ENCODE data around the gene APLF. TPM values are rescaled to one million over a fixed set of nuclear protein-coding genes. Genes with fewer than 3 reads are reported as not detected.

The APLF gene
- polyA plus RNA-seq, 1 of the 3 experiments (the other 2 are of a cell fraction): 1.1 TPM

DNA sequence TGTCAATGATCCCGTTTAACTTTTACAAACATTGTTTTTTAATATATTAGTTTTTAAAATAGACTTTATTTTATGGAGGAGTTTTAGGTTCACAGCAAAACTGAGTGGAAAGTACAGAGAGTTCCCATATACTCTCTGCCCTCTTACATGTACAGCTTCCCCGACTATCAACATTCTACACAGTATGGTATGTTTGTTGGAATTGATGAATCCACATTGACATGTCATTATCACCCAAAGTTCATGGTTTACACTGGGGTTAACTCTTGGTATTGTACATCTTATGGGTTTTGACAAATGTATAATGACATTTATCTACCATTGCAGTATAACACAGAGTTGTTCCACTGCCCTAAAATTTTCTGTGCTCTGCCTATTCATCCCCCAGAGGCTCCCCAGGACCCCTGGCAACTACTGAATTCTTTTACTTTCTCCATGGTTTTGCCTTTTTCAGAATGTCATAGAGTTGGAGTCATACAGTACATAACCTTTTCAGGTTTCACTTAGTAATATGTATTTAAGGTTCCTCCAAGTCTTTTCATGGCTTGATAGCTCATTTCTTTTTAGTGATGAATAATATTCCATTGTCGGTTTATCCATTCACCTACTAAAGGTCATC lies 5.5 kb downstream of the APLF start:
- 90% methylated on average over 3 of the region's 3 CpGs for WGBS (ENCODE audit: low lambda C conversion rate)
- POLR2A ChIA-PET: no interaction called here

DNA sequence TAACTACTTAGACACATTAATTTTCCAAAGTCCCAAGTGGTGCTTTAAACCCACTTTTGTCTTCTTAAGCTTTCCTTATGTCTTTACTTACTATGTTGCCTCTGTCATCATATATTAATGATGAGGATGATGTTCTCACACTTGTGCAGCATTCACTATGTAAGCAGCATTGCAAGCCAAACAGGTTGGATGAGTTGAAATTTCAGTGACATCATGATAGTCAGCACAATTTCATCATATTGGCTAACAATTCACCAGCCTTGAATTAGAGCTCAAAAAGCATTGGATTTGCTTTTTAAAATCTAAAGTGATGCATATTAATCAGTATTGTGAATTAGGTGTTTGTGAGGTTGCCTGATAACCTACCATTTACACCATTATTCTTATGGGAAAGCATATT lies 7.7 kb downstream of the APLF start:
- H3K79me2 ChIP-seq (ENCODE audit: insufficient read depth): peaks cover 9% of the 10 kb centered on the region; the same call in 1 of the 2 replicates
- TF ChIP-seq EP300 (IDR thresholded peaks at IDR 0.05; ENCODE audit: borderline replicate concordance in 1 of 2, low read depth in 1 of 2, low read length in 1 of 2) (no peak), FOXJ3 (CRISPR knock-in tag; IDR thresholded peaks at IDR 0.05) (no peak), GABPA (IDR thresholded peaks at IDR 0.05; ENCODE audit: low read depth) (no peak), TAF1 (IDR thresholded peaks at IDR 0.05; ENCODE audit: borderline replicate concordance, low read depth, low read length) (no peak)
- no peak for DNase-seq
- no peaks in the 10 kb centered on the region for H3K4me1 ChIP-seq (ENCODE audit: control insufficient read depth in 1 of 2, insufficient read depth in 2 of 2, low read depth in 1 of 2, low read length in 1 of 2)
- H3K4me3 ChIP-seq (ENCODE audit: low read depth in 2 of 2, low read length in 1 of 2): no peak overlapping the region
- H3K36me3 ChIP-seq (replicated peaks in 1 of 2; ENCODE audit: control insufficient read depth in 1 of 2, insufficient read depth in 2 of 2, low read length in 1 of 2): no peaks in the 10 kb centered on the region
- H4K20me1 ChIP-seq (ENCODE audit: insufficient read depth): no peaks in the 10 kb centered on the region
- CTCF ChIA-PET: interaction anchor here (0.8 to 2.4 kb wide), 6 partner anchors 12 to 450 kb away, joined by 3 to 9 read pairs (median 4); no protein-coding TSS in a partner anchor
- POLR2A ChIA-PET: no interaction called here
- H3K9me2 ChIP-seq: no peaks in the 10 kb centered on the region
- no peak overlapping the region for H3K27ac ChIP-seq (ENCODE audit: low read depth in 2 of 2, low read length in 1 of 2)
- H3F3A ChIP-seq (replicated peaks; ENCODE audit: insufficient read depth): no peaks in the 10 kb centered on the region
- H3K9me3 ChIP-seq: no peaks in the 10 kb centered on the region
- H3K4me2 ChIP-seq: no peak overlapping the region
- no peak overlapping the region for H3K9ac ChIP-seq
- H2AFZ ChIP-seq (ENCODE audit: low read depth): no peak overlapping the region
- H3K27me3 ChIP-seq (ENCODE audit: insufficient read depth): no peaks in the 10 kb centered on the region

More for the DNA sequence above, 5.5 kb downstream of the APLF start:
- Histone ChIP-seq H3K4me3 (ENCODE audit: low read depth in 2 of 2, low read length in 1 of 2) (no peak overlapping the region), H3K36me3 (replicated peaks in 1 of 2; ENCODE audit: control insufficient read depth in 1 of 2, insufficient read depth in 2 of 2, low read length in 1 of 2) (no peaks in the 10 kb centered on the region), H3K4me1 (ENCODE audit: control insufficient read depth in 1 of 2, insufficient read depth in 2 of 2, low read depth in 1 of 2, low read length in 1 of 2) (peaks cover 0 to 7% of the 10 kb centered on the region in 2 experiments; a peak in 2 of 4 replicates), H3F3A (replicated peaks; ENCODE audit: insufficient read depth) (no peaks in the 10 kb centered on the region), H4K20me1 (ENCODE audit: insufficient read depth) (no peaks in the 10 kb centered on the region), H3K27me3 (ENCODE audit: insufficient read depth) (no peaks in the 10 kb centered on the region), H3K4me2 (no peak overlapping the region), H3K27ac (ENCODE audit: low read depth in 2 of 2, low read length in 1 of 2) (no peak overlapping the region), H3K9me2 (no peaks in the 10 kb centered on the region), H3K9me3 (no peaks in the 10 kb centered on the region), H2AFZ (ENCODE audit: low read depth) (no peak overlapping the region), H3K9ac (no peak overlapping the region), H3K79me2 (ENCODE audit: insufficient read depth) (peaks cover 16% of the 10 kb centered on the region; the same call in 1 of the 2 replicates)
- TF ChIP-seq, protein P1, sequence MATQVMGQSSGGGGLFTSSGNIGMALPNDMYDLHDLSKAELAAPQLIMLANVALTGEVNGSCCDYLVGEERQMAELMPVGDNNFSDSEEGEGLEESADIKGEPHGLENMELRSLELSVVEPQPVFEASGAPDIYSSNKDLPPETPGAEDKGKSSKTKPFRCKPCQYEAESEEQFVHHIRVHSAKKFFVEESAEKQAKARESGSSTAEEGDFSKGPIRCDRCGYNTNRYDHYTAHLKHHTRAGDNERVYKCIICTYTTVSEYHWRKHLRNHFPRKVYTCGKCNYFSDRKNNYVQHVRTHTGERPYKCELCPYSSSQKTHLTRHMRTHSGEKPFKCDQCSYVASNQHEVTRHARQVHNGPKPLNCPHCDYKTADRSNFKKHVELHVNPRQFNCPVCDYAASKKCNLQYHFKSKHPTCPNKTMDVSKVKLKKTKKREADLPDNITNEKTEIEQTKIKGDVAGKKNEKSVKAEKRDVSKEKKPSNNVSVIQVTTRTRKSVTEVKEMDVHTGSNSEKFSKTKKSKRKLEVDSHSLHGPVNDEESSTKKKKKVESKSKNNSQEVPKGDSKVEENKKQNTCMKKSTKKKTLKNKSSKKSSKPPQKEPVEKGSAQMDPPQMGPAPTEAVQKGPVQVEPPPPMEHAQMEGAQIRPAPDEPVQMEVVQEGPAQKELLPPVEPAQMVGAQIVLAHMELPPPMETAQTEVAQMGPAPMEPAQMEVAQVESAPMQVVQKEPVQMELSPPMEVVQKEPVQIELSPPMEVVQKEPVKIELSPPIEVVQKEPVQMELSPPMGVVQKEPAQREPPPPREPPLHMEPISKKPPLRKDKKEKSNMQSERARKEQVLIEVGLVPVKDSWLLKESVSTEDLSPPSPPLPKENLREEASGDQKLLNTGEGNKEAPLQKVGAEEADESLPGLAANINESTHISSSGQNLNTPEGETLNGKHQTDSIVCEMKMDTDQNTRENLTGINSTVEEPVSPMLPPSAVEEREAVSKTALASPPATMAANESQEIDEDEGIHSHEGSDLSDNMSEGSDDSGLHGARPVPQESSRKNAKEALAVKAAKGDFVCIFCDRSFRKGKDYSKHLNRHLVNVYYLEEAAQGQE (IDR thresholded peaks at IDR 0.05; ENCODE audit: low read depth, low read length): no peak
- CTCF ChIA-PET: interaction anchor here (0.6 to 2.1 kb wide), 4 partner anchors 9 to 453 kb away, joined by 3 to 11 read pairs (median 4); no protein-coding TSS in a partner anchor
- no peak for DNase-seq

DNA sequence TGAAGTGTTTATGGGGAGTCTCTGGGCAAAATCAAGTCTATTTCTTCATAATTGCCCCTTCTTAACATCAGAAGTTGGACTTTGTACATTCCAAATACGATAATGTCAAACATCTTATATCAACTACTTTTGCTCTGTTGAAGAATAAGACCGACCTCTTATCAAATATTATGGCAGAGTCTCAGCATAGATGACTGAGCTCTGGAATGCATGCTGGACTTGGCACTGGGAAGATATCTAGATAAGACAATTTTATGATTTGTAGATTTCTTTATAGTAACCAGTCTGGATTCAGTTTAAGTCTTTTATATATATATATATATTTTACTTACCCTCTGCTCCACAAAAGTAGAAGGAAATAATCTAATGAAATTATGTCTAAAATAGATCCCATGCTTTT lies 8.2 kb downstream of the APLF start:
- H3K4me2 ChIP-seq: no peak overlapping the region
- no peaks in the 10 kb centered on the region for H3K4me1 ChIP-seq (ENCODE audit: control insufficient read depth in 1 of 2, insufficient read depth in 2 of 2, low read depth in 1 of 2, low read length in 1 of 2)
- H3K27me3 ChIP-seq (ENCODE audit: insufficient read depth): no peaks in the 10 kb centered on the region
- no peak overlapping the region for H3K4me3 ChIP-seq (ENCODE audit: low read depth in 2 of 2, low read length in 1 of 2)
- H3K9ac ChIP-seq: no peak overlapping the region
- CTCF ChIA-PET: interaction anchor here (1.2 to 2.4 kb wide), 3 partner anchors 13 to 276 kb away, joined by 3 to 9 read pairs (median 5); no protein-coding TSS in a partner anchor
- WGBS (ENCODE audit: low lambda C conversion rate): 61% methylated on average over 2 of the region's 2 CpGs
- H3F3A ChIP-seq (replicated peaks; ENCODE audit: insufficient read depth): no peaks in the 10 kb centered on the region
- H4K20me1 ChIP-seq (ENCODE audit: insufficient read depth): no peaks in the 10 kb centered on the region
- H3K9me2 ChIP-seq: no peaks in the 10 kb centered on the region
- TF ChIP-seq SMC3 (IDR thresholded peaks at IDR 0.05; ENCODE audit: low read depth, low read length): no peak
- no peak for TF ChIP-seq EP300 (IDR thresholded peaks at IDR 0.05; ENCODE audit: borderline replicate concordance in 1 of 2, low read depth in 1 of 2, low read length in 1 of 2)
- no peak for TF ChIP-seq POLR2AphosphoS5 (IDR thresholded peaks at IDR 0.05; ENCODE audit: low read depth, low read length)
- TF ChIP-seq GATA2 (CRISPR knock-in tag; IDR thresholded peaks at IDR 0.05): no peak
- no peak for TF ChIP-seq SIN3A (IDR thresholded peaks at IDR 0.05; ENCODE audit: borderline replicate concordance, low read depth, low read length)
- no peak for TF ChIP-seq RFX5 (IDR thresholded peaks at IDR 0.05; ENCODE audit: low read length)
- TF ChIP-seq RCOR1 (IDR thresholded peaks at IDR 0.05; ENCODE audit: low read length): no peak
- TF ChIP-seq, protein P2, sequence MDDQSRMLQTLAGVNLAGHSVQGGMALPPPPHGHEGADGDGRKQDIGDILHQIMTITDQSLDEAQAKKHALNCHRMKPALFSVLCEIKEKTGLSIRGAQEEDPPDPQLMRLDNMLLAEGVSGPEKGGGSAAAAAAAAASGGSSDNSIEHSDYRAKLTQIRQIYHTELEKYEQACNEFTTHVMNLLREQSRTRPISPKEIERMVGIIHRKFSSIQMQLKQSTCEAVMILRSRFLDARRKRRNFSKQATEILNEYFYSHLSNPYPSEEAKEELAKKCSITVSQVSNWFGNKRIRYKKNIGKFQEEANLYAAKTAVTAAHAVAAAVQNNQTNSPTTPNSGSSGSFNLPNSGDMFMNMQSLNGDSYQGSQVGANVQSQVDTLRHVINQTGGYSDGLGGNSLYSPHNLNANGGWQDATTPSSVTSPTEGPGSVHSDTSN (IDR thresholded peaks at IDR 0.05): no peak
- TF ChIP-seq TAF1 (IDR thresholded peaks at IDR 0.05; ENCODE audit: borderline replicate concordance, low read depth, low read length): no peak
- no peak for TF ChIP-seq MXI1 (IDR thresholded peaks at IDR 0.05; ENCODE audit: low read depth, low read length)
- TF ChIP-seq ELF1 (IDR thresholded peaks at IDR 0.05): no peak
- TF ChIP-seq TEAD4 (IDR thresholded peaks at IDR 0.05; ENCODE audit: borderline replicate concordance, insufficient read depth): no peak
- TF ChIP-seq, protein P3, sequence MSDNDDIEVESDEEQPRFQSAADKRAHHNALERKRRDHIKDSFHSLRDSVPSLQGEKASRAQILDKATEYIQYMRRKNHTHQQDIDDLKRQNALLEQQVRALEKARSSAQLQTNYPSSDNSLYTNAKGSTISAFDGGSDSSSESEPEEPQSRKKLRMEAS (IDR thresholded peaks at IDR 0.05; ENCODE audit: low read depth): no peak
- TF ChIP-seq JUND (IDR thresholded peaks at IDR 0.05): no peak
- no peaks in the 10 kb centered on the region for H3K9me3 ChIP-seq
- no peak overlapping the region for H3K27ac ChIP-seq (ENCODE audit: low read depth in 2 of 2, low read length in 1 of 2)
- H3K79me2 ChIP-seq (ENCODE audit: insufficient read depth): peaks cover 8% of the 10 kb centered on the region; the same call in 1 of the 2 replicates
- POLR2A ChIA-PET: no interaction called here
- DNase-seq: no peak
- H2AFZ ChIP-seq (ENCODE audit: low read depth): no peak overlapping the region
- H3K36me3 ChIP-seq (replicated peaks in 1 of 2; ENCODE audit: control insufficient read depth in 1 of 2, insufficient read depth in 2 of 2, low read length in 1 of 2): no peaks in the 10 kb centered on the region

All from SK-N-SH (cell line).